Measurements from ENCODE around the gene ROCK2.

ROCK2 gene

DNA sequence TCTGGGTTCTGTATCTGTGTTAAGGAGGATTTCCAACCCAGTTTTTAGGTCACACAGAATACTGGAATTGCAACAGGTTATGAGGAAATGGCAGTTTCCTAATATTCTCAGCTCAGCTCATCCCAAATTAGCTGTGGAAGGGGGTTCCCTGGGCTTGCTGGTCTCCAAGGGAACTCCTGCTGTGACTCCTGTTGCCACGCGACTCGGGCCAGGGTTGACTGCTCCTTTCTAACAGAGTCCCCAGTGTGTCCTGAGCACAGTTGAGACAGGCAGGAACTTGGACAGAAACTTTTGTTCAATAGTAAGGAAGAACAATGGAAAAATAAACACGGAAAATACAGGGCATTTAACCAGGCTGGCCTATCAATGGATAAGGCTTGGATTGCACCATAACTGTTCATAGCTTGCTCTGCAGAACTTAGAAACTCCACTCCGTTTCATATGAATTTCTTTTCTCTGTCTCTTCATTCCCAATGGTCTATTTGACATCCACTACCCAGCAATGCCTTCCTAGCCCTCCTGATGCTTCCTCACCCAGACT is 3.8 kb upstream of the ROCK2 start:
- no peak overlapping the region for H3K4me3 ChIP-seq (ENCODE audit: low read depth, low read length)
- no peak for DNase-seq (ENCODE audit: low read depth)
- TF ChIP-seq, protein P1, sequence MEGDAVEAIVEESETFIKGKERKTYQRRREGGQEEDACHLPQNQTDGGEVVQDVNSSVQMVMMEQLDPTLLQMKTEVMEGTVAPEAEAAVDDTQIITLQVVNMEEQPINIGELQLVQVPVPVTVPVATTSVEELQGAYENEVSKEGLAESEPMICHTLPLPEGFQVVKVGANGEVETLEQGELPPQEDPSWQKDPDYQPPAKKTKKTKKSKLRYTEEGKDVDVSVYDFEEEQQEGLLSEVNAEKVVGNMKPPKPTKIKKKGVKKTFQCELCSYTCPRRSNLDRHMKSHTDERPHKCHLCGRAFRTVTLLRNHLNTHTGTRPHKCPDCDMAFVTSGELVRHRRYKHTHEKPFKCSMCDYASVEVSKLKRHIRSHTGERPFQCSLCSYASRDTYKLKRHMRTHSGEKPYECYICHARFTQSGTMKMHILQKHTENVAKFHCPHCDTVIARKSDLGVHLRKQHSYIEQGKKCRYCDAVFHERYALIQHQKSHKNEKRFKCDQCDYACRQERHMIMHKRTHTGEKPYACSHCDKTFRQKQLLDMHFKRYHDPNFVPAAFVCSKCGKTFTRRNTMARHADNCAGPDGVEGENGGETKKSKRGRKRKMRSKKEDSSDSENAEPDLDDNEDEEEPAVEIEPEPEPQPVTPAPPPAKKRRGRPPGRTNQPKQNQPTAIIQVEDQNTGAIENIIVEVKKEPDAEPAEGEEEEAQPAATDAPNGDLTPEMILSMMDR (IDR thresholded peaks at IDR 0.05; ENCODE audit: low read depth, low read length, missing control alignments) = no peak

DNA sequence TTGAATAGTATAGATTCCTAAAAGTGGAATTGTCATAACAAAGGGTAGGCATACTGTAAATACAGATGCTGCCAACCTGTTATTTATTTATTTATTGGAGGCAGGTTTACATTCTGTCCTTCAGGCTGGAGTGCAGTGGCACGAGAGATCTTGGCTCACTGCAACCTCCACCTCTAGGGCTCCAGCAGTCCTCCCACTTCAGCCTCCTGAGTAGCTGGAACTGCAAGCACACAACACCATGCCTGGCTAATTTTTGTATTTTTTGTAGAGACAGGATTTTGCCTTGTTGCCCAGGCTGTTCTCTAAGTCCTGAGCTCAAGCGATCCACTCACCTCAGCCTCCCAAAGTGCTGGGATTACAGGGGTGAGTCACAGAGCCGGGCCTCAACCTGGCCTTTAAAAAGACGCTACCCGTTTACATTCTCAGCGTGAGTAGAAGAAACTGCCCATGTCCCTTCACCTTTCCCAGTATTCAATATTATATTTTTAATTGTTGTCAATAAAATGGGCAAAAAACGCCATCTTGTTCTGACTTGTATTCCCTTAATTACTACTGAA is 3.0 kb upstream of the ROCK2 start:
- TF ChIP-seq, protein P1 (IDR thresholded peaks at IDR 0.05; ENCODE audit: low read depth, low read length, missing control alignments) = no peak
- no peak for DNase-seq (ENCODE audit: low read depth)
- no peak overlapping the region for H3K4me3 ChIP-seq (ENCODE audit: low read depth, low read length)

DNA sequence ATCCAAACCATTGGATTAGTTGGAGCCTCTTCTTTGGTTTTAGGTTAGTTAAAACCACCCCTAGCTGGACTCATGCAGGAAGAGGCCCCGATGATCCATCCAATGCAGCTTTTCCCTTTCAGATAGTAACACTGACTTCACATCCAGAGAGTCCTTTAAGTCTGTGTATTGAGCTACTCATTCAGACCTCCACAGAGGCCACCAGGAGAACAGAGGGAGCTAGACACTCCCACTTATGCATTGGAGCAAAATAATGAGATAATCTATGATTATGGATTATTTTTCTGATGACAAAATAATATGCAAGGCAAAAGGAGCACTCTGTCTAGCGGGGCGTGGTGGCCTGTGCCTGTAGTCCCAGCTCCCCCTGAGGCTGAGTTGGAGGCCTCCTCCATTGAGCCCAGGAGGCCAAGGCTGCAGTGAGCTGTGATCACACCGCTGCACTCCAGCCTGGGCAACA is 1.6 kb upstream of the ROCK2 start:
- TF ChIP-seq, protein P1 (IDR thresholded peaks at IDR 0.05; ENCODE audit: low read depth, low read length, missing control alignments) = no peak
- DNase-seq (ENCODE audit: low read depth) = no peak
- H3K4me3 ChIP-seq (ENCODE audit: low read depth, low read length) = no peak overlapping the region

DNA sequence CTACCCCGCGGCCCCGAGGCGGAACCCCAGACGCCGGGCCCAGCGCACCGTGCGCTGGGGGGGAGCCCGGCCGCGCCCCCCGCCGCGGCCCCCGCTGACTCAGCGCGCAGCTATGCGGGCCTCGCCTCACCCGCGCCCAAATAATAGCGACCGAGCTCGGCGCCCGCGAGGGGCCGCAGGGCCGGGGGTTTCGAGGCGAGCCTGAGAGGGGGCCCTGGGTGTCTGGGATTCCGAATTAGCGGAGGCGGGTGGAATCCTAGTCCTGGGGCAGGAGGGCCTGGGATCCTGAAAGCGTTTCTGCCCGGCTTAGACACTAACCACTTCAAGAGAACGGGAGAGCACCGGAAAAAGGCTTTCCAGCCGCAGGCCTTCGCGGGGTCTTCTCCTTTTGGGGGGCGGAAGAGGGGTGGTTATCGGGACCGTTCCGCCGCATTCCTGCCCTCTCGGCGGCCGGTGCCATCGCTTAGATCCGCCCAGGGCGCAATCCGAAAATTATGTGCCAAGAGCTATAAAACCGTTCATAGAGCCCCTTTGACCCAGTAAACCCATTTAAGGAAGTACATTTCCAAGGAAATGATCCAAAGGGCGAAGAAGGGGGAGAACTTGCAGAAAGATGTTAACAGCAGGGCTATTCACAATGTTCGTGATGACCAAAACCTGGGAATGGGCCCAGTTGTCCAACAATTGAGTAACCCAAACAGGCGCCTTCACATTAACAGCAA is 681 bp upstream of the ROCK2 start:
- DNase-seq (ENCODE audit: low read depth) = no peak
- H3K4me3 ChIP-seq (ENCODE audit: low read depth, low read length) = peak overlapping the region; percentile 96
- TF ChIP-seq, protein P1 (IDR thresholded peaks at IDR 0.05; ENCODE audit: low read depth, low read length, missing control alignments) = no peak

DNA sequence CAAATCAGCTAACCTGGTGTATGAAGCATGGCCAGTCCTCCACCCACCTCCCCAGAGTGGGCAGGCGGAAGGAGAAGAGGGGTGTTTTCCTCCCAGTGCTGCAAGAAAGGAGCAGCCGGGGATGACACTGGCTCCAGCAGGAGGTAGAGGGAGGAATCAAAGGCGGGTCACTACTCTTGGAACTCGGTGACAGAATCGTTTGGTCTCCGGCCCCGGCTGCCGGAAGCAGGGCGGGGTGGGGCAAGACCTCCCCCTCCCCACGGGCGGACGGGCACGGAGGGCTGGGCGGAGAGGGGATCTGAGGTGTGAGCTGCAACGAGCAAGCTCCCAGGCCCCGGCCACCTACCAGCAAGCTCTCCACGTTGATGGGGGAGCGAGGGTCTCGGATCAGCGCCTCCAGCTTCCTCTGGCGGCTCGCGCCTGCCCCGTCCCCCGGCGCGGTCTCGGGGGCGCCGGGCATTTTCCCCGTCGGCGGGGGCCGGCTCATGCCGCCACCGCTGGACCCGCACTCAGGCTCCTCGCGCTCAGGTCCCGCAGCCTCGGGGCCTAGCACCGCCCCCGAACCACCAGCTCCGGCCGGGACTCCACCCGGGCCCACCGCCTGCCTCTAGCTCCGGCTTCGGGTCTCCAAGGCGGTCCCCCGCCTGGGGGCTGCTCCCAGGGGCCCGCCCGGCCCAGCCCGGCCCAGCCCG is 640 bp downstream of the ROCK2 start:
- peak overlapping the region; percentile 96 for H3K4me3 ChIP-seq (ENCODE audit: low read depth, low read length)
- TF ChIP-seq, protein P1 (IDR thresholded peaks at IDR 0.05; ENCODE audit: low read depth, low read length, missing control alignments) = no peak
- DNase-seq (ENCODE audit: low read depth) = no peak

DNA sequence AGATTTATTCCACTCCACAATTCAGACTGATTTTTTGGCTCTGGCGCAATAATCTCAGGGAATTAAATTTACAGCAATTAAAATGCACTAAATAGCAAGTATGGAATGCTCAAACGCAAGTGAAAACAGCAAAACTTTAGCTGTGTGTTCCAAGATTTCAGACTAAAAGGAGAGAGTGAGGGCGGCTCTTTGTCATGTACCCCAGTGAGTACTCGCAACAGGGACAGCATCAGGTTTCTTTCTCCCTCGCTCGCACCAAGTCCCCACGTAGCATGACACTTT is 1.1 kb downstream of the ROCK2 start:
- H3K4me3 ChIP-seq (ENCODE audit: low read depth, low read length) = peak overlapping the region; percentile 96
- TF ChIP-seq, protein P1 (IDR thresholded peaks at IDR 0.05; ENCODE audit: low read depth, low read length, missing control alignments) = no peak
- DNase-seq (ENCODE audit: low read depth) = no peak

Measured in GM12864 (cell line).